HG02798 (cell line): ENCODE data around the gene WFDC1.
"Not testable (repeated sequence)": the region's sequence is repeated elsewhere in the genome, so short reads cannot be mapped to it uniquely, and the experiment has no call there.

Experiments
- ATAC-seq: cut with Tn5 transposase; IDR thresholded peaks from one replicate; pipeline ENCODE4 v1.9.1; 2021; ENCODE audit warnings: mild to moderate bottlenecking; ENCODE audit not compliant: unreplicated experiment, poor library complexity

WFDC1 gene

DNA sequence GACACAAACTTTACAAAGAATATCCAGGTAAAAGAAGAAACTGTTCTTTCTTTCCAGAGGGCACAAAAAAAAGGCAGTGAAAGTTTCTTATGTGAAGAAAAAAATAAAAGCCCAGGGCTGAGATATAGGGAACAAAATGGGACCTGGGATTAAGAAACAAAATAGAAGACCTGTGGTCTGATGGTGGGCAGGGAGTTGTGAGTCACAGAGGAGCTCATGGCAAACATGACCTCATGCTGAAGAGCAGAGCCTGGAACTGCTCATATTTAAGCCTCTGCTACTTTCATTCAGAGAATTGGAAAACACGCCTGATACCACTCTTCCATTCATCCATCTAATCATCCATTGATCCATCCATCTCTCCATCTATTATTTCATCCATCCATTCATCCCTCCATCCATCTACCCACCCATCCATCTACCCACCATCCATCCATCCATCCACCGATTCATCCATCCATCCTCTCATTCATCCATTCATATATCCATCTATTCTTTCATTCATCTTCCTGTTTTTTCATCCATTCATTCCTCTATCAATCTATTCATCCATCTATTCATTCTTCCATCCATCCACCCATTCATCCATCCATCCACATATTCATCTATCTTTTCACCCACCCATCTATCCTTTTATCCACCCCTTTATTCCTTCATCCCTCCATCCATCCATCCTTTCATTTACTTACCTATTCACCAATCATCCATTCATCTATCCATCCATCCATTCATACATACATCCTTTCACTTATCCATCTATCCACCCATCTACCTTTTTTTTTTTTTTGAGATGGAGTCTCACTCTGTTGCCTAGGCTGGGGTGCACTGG, 30.0 kb downstream of the WFDC1 start:
- ATAC-seq = no peak

DNA sequence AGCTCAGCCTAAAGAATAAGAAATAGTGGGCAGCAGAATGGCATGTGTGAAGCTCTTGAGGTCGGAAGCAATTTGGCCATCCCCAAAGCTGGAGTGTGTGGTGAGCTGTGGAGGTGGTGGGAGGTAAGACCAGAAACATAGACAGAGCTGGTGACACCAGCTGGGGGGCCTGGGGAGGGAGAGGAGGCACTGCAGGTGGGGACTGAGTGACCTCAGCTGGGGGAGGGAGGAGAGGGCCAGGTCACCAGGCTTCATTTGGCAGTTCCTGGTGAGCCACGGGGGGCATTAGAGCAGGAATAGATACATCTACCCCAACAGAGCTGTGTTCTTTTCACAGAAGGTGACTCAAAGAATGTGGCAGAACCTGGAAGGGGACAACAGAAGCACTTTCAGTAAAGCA, 31.9 kb downstream of the WFDC1 start:
- ATAC-seq = no peak

DNA sequence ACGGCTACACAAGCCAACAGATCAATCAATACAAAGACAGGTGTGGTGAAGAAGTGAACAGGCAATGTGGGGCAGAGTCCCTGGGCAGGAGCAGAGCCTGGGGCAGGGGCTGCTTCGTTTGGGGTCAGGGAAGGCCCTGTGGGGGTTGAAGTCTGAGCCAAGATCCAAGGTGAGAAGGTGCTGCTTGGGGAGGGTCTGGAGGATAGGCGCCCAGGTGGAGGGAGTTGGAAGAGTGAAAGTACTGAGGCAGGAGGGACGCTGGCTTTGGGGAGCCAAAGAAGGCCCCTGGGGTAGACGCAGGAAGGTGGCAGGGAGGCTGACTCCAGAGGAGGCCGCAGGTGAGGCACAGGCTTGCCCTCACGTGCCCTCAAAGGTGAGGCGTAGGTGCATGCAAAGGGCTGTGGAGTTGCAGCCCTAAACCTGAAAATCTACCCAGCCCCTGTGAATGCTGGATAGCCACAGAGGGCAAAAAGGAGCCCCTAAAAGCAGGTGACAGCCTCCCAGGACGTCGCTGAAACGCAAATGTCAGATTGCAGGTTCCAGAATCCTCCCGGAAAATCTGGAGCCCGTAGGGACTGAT, 33.3 kb downstream of the WFDC1 start:
- ATAC-seq = no peak

DNA sequence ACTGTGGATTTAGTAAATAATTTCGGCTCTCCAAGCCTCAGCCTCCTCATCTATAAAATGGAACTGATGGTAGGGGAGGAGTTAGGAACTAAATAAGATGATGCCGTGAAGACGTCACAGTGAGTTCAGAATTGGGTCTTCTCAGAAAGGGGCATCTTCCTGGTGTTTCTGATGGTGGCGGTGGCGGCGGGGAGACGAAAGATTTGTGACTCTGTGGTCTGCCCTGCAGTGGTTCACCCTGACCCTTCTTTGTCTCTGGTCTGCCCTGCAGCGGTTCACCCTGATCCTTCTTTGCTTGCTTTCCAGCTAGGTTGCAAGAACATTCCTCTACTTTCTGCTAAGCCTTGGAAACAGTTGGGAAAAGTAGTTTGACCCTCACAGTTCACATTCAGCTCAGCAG, 34.3 kb downstream of the WFDC1 start:
- ATAC-seq = no peak

DNA sequence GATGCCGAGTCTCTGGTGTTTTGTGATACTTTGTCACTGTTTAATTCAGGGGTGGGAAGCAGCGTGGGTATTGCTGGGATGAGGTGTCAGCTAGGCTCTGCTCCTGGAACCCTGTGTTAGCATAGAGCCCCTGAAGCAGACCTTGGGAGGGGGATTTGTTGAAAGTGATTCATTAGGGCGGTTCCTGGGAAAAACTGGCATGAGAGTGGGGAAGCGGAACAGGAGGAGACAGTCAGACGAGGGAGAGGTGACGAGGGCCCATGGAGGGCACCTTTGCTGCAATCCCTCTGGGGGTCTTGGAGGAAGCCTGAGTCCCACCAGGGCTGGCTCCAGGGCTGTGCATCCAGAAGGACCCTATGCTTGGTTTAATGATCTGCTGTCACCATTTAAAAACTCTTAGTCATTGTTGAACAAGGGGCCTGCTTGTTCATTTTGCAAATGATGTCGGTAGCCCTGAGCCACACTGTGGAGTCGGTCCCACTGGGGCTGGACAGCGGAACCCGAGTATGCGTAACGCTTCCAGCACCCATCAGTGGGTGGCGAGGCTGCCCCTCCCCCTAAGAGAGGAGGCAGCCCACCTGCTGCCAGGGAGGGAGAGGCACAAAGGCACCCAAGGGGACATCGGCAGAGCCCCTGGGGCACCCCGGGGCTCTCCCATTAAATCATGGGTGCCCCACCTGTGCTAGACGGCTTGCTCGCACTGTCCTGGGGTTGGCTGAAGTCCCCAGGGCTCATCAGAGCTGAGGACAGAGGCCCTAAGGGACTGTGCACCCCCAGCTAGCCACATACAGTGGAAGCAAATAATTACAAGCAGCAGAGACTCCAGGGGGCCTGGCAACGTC, 35.4 kb downstream of the WFDC1 start:
- ATAC-seq = no peak

DNA sequence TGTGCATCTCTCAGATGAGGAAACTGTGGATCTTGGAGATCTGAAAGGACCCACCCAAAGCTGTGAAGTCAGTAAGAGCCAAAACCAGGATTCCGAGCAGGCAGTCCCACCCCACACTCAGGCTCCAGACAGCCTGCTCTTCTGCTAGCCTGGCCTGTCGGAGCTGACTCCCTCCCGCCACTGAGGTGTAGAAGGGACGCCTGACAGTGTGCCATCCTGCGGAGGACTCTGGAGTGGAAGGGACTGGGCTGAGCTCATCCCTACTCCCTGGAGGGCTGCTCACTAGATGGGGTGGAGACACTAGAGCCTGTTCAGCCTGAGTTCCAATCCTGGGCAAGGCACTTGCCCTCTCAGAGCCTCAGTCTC, 36.0 kb downstream of the WFDC1 start:
- no peak for ATAC-seq

DNA sequence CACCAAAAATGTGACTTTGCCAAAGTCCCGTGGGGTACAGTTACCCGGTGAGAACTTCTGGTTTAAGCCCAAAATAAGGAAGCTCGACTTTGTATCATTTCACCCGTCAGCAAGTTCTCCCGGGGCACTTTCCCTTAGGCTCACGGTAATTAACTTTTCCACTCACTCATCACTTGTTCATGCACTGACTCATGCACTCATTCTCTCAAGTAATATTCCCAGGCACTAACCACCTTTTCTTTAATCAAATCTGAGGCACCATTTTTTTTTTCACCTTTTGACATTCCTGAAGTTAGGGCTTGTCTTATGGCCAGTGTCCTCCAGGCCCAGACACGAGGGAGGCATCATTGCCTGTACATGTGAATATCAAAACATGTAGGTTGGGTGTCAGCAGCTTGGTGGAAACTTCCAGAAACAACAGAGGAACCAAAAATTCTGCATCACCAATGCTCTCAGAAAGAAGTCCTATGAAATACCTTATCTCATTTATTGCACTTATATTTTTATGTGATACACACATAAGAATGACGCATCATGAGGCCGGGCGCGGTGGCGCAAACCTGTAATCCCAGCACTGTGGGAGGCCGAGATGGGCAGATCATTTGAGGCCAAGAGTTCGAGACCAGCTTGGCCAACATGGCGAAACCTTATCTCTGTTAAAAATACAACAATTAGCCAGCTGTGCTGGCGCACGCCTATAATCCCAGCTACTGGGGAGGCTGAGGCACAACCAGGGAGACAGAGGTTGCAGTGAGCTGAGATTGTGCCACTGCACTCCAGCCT, 37.5 kb downstream of the WFDC1 start:
- no peak for ATAC-seq

DNA sequence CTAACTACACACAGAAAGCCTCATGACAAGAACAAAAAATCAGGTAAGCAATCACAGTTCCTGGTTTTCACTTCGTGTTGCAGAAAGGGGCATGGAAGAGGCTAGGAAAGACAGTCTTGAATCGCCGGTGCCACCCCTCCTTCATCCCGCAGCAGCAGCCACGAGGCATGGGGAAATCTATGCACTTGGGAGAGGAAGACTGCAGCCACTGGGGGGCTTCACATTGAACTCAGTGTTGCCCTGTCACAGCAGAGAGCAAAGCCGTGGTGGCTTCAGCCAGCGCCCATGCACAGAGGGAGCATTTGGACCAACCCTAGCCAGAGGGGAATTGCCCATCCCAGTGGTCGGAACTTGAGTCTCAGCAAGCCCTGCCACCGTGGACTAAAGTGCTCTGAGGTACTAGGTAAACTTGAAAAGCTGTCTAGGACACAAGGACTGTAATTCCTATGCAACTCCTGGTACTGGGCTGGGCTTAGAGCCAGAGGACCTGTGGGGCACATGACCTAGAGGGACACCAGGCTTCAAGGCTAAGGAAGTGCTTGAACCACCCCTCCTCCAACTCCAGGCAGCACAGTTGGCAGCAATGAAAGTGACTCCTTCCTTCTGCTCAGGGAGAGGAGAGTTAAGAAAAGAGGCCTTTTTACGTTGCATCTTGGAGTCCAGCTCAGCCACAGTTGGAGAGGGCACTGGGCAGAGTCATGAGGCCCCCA, 38.5 kb downstream of the WFDC1 start:
- ATAC-seq = no peak

DNA sequence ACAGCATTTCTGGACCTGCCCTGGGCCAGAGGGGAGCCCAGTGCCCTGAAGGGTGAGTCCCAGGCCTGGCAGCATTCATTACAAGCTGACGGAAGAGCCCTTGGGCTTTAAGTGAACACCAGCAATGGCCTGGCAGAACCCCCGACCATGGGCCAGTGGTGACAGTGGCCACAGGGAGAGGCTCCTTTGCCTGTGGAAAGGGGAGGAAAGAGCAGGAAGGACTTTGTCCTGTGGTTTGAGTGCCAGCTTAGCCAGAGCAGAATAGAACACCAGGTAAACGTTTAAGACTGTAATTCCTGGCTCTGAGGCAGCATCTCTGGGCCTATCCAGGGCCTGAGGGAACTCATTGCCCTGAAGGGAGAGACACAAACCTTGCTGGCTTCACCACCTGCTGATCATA, 39.4 kb downstream of the WFDC1 start:
- ATAC-seq = no peak

DNA sequence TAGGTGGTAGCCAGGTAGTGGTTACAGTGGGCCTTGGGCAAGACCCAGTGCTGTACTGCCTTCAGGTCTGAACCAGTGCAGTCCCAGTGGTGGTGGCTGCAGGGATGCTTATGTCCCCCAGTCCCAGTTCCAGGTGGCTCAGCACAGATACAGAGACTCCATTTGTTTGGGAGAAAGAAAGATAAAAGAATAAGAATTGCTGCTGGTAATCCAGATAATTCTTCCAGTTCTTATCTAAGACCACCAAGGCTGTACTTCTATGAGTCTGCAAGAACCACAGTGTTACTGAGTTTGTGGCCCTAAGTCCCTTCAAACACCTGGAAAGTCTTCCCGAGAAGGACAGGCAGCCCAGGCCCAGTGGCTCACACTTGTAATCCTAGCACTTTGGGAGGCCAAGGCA, 39.8 kb downstream of the WFDC1 start:
- ATAC-seq = no peak

DNA sequence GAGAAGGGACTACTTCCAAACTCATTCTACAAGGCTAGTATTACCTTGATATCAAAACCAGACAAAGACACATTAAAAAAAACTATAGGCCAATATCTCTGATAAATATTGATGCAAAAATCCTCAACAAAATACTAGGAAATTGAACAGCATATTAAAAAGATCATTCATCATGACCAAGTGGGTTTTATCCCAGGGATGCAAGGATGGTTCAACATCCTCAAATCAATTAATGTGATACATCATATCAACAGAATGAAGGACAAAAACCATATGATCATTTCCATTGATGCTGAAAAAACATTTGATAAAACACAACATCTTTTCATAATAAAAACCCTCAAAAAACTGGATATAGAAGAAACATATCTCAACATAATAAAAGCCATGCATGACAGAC, 42.6 kb downstream of the WFDC1 start:
- ATAC-seq = not testable (repeated sequence)

DNA sequence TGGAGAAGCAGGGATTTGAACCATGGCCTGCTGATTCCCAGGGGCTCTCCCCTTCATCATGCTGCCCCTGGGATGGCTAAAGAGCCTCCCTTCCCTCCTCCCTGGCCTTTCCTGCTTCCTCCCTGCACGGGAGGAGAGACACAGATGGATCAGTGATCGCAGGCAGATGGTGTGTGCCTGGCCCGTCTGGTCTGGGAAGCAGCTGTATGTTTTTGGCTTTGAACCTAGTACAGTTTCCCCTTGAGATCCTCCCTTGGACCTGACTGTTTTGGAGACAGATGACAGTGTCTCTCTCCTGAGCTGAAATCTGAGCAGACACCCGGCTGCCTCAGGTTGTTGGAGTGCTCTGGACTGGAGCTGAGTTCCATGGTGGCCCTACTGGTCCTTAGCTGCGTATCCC, 44.6 kb downstream of the WFDC1 start:
- ATAC-seq = no peak

DNA sequence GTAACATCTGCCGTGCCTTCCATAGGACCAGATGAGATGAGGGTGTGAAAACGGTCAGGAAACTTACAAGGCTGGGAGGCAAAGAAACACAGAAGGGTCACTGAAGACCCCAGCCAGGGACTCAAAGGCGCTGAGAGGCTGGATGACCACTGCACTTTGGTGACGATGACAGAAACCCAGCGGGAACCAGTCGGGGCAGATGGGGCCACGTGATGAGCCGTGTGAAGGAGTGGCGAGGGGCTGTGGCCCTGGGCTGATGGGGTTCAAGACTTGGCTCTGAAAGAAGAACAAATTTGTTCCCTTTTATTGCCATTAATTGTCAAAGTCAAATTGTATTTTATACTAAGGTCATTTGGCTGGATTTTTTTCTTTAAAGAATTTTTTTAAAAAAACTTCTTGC, 45.1 kb downstream of the WFDC1 start:
- no peak for ATAC-seq

DNA sequence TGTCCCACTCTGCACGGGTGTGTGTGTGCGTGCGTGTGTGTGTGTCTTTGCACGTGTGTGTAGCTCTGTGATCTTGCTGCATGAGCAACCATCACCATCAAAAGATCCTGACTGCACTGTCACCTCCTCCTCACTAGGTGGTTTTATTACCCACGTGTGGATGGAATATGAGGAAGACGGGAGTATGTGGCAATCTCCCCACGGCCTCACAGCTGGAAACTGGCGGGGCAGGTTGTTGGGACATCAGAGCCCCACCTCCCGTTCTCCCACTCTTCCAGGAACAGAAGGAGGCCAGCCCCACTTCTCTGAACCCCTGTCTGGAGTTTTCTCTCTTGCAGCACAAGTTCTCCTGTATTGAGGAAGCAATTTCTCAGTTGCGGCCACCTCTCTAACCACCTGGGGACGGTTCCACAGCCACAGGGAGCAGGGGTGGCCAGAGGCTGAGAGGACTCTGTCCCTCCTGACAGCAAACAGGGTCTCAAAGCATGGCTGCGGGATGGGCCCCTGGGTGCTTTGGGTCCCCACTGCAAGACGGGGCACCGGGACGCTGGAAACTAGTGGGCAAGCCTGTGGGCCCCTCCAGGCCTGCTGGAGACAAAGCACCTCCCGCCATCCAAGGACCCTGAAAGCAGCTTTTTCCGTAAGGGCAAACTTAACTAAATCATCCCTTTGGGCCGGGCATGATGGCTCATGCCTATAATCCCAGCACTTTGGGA, 45.8 kb downstream of the WFDC1 start:
- no peak for ATAC-seq

DNA sequence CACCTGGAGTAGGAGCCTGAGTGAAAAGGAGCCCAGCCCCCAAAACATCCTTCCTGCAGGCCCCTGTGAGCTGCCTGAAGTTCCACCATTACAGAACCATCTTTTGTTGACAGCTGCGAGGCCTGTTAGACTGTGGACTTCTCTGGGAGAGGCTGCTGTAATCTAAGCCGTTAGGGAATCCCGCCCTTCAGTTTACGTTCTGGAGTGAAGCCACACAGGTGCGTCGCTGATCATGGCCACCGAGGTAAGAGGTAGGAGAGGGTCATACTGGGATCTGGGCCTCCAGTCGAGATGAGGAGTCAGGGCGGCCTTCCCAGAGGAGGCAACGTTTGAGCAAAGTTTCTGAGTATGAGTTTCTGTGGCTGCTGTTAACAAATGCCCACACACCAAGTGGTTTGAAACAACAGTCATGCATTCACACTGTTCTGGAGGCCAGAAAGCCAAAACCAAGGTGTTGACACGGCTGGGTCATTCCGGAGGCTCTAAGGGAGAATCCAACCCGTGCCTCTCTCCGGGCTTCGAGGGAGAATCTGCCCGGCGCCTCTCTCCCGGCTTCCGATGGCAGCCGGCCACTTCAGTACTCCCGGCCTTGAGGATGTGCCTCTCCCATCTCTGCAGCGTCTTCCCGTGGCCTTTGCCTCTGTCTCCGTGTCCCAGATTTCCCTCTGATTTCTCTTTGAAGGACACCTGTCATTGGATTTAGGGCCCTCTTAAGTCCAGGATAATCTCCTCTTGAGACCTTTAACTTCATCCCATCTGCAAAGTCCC, 47.0 kb downstream of the WFDC1 start:
- no peak for ATAC-seq

DNA sequence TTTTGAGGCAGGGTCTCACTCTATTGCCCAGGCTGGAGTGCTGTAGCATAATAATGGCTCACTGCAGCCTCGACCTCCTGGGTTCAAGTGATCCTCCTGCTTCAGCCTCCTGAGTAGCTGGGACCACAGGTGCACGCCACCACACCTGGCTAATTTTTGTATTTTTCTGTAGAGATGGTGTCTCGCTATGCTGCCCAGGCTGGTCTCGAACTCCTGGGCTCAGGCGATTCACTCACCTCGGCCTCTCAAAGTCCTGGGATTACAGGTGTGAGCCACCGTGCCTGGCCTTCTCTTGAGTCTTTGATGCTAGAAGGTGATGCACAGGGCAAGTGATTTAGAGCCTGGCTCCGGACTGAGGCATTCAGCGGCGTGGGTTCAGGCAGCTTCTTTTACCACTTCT, 49.1 kb downstream of the WFDC1 start:
- not testable (repeated sequence) for ATAC-seq

DNA sequence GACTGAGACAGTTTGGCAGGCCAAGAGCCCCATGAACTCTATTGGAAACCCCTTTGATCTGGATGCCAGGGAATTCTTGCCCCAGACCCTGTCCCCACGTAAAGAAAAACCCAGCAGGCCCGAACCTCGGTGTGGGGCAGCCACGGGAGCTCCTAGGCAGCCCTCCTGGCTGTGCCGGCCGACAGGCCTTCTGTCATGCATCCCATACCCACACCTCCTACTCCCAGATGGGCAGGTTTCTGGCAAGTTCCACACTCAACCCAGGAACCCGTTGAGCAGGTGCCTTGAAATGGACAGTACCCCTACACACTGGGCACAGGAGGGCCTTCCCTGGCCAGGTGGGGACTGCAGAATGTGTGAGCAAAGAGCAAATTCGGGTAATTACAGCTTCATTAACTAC, 50.1 kb downstream of the WFDC1 start:
- no peak for ATAC-seq

DNA sequence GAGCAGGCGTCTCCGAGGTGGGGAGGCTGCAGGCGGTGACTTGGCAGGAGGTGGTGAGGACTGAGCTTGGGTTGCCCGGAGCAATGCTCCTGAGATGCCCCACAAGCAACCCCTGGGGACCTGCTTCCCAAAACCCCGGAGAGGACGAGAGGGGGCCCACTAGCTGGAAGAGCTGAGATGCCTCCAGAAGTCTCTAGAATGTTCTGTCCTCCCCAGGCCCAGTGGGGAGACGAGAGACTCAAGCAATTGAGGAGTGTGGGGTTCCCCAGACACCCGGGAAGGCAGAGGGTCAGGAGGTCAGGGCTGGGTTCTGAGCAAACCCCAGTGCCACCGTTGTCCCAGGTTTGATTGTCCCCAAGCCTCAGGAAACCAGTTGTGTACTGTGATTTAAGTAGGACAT, 52.5 kb downstream of the WFDC1 start:
- ATAC-seq = no peak
